Germinal center (tissue), 1 donor: ENCODE measurements around the gene CGGBP1.
"Not testable (repeated sequence)": the region's sequence is repeated elsewhere in the genome, so short reads cannot be mapped to it uniquely, and the experiment has no call there.

ENCODE experiments used
- DNase-seq: peaks from one replicate; pipeline ENCODE4 v3.0.0; 2012; ENCODE audit warnings: mixed read lengths, low spot score

CGGBP1 gene

DNA sequence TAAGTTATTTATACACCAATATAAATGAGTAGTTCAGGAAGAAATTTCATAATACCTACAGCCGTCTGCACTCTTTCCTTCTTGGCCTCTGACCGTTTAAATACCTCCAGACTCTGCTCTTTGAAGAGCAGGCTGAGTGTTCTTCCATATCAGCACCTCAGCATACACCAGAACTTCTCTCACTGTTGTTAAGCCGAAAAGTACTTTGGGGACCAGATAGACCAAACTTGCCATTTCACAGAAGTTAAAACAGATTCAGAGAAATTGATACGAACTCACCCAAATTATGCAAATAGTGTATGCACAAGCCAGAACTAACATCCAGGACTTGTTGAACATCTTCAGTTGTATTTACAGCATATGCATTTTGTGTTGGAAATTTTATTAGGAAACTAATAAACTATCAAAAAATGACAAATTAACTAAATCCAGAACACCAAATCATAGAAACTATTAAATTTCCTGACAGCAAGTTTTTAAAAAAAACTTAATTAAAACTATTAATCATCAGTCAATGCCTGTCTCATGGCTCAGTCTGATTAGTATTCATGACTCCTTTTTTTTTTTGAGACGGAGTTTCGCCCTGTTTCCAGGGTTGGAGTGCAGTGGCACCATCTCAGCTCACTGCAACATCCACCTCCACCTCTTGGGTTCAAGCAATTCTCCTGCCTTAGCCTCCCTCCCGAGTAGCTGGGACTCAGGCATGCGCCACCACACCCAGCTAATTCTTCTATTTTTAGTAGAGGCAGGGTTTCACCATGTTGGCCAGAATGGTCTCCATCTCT, 24.1 kb downstream of the CGGBP1 start:
- DNase-seq = no peak

GRCh38 chr3:88033808-88034207, 25.0 kb downstream of the CGGBP1 start:
- no peak for DNase-seq

DNA sequence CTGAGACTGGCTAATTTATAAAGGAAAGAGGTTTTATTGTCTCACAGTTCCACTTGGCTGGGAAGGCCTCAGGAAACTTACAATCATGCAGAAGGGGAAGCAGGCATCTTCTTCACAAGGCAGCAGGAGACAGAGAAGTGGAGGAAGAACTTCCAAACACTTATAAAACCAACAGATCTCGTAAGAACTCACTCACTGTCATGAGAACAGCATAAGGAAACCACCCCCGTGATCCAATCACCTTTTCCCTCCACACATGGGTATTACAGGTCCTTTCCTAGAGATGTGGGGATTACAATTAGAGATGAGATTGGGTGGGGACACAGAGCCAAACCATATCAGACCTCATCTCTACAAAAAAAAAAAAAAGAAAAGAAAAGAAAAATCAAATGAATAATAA, 25.7 kb downstream of the CGGBP1 start:
- no peak for DNase-seq

- DNase-seq = no peak
These were observed 26.6 kb downstream of the CGGBP1 start for GRCh38 chr3:88032245-88032644.

- peak; percentile 42 for DNase-seq
These were observed 27.1 kb downstream of the CGGBP1 start for GRCh38 chr3:88031642-88032077.

DNA sequence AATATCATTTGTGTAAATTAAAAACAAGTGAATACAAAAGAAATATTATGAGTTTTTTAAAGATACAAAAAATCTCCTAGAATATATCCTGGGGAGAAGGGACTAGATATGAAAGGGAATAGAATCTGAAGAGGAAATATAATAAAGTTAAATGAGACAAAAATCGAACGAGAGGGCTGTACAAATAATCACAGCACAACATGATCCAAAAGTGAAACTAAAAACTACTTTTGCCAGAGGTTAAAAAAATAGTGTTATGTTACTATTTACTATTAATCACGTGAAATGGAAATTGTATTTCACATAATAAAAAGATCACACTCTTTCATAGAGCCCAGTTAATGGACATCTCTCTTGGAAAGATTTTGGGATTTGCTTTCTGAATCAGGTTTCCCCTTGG, 28.6 kb downstream of the CGGBP1 start:
- no peak for DNase-seq

DNA sequence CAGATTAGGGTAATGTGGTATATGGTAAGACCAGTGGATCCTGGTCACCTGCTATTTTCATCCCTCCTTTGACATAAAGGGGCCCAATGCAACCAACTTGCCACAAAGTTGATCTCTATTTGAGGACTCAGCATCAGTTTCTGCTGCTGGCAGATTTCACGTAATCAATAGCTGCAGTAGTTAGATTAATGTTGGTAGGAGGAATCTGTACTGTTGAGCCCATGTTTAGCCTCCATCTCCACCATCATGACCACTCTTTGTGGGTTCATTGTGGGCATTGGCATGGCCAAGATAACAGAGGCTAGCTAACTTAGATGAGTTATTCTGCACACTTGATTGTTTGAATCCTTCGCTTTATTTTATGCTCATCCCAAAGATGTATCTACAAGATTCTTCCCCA, 29.9 kb downstream of the CGGBP1 start:
- no peak for DNase-seq

- DNase-seq = no peak
These were observed 33.7 kb downstream of the CGGBP1 start for GRCh38 chr3:88025001-88025552.

DNA sequence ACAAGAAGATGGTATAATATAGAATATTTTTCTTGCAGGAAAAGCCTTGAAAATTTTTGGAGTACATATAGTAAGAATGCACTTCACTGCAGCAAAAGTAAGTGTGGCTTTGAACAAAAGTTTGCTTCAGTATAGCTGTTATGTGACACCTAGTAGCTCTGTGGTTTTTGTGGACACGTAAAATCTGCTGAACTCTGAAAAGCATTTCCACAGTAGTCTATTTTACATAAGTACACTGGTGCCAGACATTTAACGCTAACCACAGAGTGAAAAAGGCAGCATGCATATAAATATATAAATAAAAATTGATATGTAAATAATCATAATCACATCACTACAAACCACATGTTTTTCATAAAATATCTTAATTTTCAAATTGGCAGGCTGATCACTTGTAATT, 39.8 kb downstream of the CGGBP1 start:
- peak; percentile 41 for DNase-seq

DNA sequence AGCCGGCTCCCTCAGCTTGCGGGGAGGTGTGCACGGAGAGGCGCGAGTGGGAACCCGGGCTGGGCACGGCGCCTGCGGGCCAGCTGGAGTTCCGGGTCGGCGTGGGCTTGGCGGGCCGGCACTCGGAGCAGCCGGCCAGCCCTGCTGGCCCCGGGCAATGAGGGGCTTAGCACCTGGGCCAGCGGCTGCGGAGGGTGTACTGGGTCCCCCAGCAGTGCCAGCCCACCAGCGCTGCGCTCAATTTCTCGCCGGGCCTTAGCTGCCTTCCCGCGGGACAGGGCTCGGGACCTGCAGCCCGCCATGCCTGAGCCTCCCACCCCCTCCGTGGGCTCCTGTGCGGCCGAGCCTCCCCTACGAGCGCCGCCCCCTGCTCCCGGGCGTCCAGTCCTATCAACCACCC, 43.1 kb downstream of the CGGBP1 start:
- not testable (repeated sequence) for DNase-seq

GRCh38 chr3:88013592-88013991, 45.2 kb downstream of the CGGBP1 start:
- DNase-seq = no peak

GRCh38 chr3:88010810-88011209, 48.0 kb downstream of the CGGBP1 start:
- no peak for DNase-seq

GRCh38 chr3:88009066-88009465, 49.7 kb downstream of the CGGBP1 start:
- no peak for DNase-seq

DNA sequence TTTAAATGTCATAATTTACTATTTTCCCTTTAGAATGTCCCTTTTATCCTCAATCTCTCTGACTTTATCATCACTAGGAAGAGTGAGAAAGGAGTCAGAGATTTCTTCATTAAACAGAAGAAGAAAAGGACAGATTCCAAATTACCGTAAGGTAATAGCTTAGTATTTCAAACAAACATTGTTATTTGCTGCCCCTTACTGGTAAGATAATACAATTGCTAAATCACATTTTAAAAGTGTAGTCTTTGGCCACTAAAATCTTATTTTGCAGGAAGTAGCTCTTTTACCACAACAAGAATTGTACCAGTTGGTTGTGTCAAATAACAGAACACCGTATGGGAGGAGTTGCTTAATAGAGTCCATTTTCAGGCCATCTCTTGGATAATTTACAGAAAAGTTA, 53.7 kb downstream of the CGGBP1 start:
- peak; percentile 33 for DNase-seq

DNA sequence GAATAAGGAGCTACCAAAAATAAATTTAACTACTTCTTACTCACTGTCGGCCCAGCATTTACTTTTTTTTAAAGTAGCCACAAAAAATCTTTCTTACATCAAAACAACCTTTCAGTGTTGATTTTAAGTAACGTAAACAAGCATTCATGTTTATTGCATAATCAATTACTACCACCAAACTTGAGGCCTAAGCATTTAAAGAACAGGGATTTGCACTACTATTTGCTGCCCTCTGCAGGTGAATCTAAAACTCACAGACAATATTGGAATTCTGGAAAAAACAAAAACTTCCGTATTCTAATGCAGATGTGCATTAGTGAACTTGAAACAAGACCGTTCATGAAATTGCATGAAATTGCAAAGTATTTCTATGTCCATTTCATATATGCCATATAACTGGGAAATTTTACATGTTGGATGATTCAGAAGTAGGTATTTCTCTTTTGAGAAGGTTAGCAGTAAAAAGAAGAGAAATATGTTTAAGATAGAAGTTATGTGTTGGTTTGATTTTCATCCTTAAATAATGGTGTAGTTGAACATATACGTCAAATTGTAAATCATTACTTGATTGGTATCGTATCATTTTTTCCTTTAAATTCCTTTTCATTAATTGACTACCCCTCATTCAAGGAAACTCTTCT, 55.6 kb downstream of the CGGBP1 start:
- DNase-seq = peak; percentile 23

DNA sequence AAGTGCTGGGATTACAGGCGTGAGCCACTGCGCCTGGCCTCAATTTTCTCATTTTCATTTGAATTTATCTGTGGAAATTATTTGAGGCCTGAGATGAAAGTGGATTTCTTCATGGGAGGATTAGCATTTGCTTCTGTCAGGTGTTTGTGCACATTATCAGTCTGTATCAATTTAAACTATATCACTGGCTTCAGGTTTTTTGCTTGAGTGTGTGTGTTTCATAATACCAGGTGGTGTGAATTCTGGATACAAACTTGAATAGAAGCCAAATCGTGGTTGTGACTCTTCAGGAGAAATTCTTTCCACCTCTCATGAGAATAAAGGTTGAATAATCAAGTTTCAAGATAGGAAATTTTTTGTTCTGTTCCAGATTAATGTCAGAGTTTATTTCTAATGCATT, 56.4 kb downstream of the CGGBP1 start:
- no peak for DNase-seq
